GM23338 (cell line): Measurements from ENCODE around the gene HSPB9. TPM values are rescaled to one million over a fixed set of nuclear protein-coding genes. Genes with fewer than 3 reads are reported as not detected.

Experiments
- ATAC-seq: fragments of 200-7000 bp; cut with Tn5 transposase; 3 replicates; pipeline ENCODE4 v1.9.1; 2020
- DNase-seq: peaks from one replicate; pipeline ENCODE4 v3.0.0-alpha.2; 2015; ENCODE audit warnings: low spot score
- H2AFZ ChIP-seq: fragments of 200-600 bp; sonication (generic); 2 replicates; pipeline ENCODE4 v1.8.0; 2016; ENCODE audit warnings: antibody characterized with exemption, mild to moderate bottlenecking, moderate library complexity
- H3F3A ChIP-seq: fragments of 200-600 bp; sonication (generic); replicated peaks from 2 replicates; pipeline ENCODE4 v1.8.0; 2017; ENCODE audit warnings: antibody characterized with exemption, mixed run types, low read depth
- H3K27ac ChIP-seq: fragments of 200-600 bp; sonication (generic); 2 replicates; pipeline ENCODE4 v1.6.1; 2016; ENCODE audit warnings: low read depth
- H3K27me3 ChIP-seq: fragments of 200-600 bp; sonication (generic); 2 replicates; pipeline ENCODE4 v1.8.0; 2016; ENCODE audit warnings: mild to moderate bottlenecking, mixed run types, moderate library complexity; ENCODE audit not compliant: insufficient read depth
- H3K36me3 ChIP-seq: fragments of 200-600 bp; sonication (generic); 2 replicates; pipeline ENCODE4 v1.8.0; 2016; ENCODE audit warnings: mild to moderate bottlenecking; ENCODE audit not compliant: insufficient read depth
- H3K4me1 ChIP-seq: fragments of 200-600 bp; sonication (generic); 2 replicates; pipeline ENCODE4 v1.8.0; 2016; ENCODE audit warnings: mild to moderate bottlenecking, moderate library complexity; ENCODE audit not compliant: insufficient read depth
- H3K4me2 ChIP-seq: fragments of 200-600 bp; sonication (generic); 2 replicates; pipeline ENCODE4 v1.7.1; 2017; ENCODE audit warnings: mixed run types
- H3K4me3 ChIP-seq: fragments of 200-600 bp; sonication (generic); 2 replicates; pipeline ENCODE4 v1.6.1; 2016; ENCODE audit warnings: mixed run types
- H3K79me2 ChIP-seq: fragments of 200-600 bp; sonication (generic); replicated peaks from 2 replicates; pipeline ENCODE4 v1.8.0; 2017; ENCODE audit warnings: mild to moderate bottlenecking; ENCODE audit not compliant: insufficient read depth
- H3K9me2 ChIP-seq: fragments of 200-600 bp; sonication (generic); 2 replicates; pipeline ENCODE4 v1.8.0; 2017; ENCODE audit not compliant: insufficient read depth
- H4K20me1 ChIP-seq: fragments of 200-600 bp; sonication (generic); replicated peaks from 2 replicates; pipeline ENCODE4 v1.8.0; 2017; ENCODE audit warnings: mild to moderate bottlenecking; ENCODE audit not compliant: insufficient read depth
- H3K27ac Mint-ChIP-seq: 2 replicates; pipeline ENCODE4 v1.8.0; 2020; ENCODE audit warnings: inconsistent platforms, mild to moderate bottlenecking, moderate library complexity, mixed read lengths
- H3K27me3 Mint-ChIP-seq: 3 replicates; pipeline ENCODE4 v1.8.0; 2022; ENCODE audit warnings: low read depth, mild to moderate bottlenecking, moderate library complexity, mixed read lengths, inconsistent platforms; ENCODE audit not compliant: insufficient read depth, poor library complexity
- H3K36me3 Mint-ChIP-seq: 3 replicates; pipeline ENCODE4 v1.8.0; 2021; ENCODE audit warnings: low read depth, mild to moderate bottlenecking, inconsistent platforms, moderate library complexity, mixed read lengths
- H3K4me1 Mint-ChIP-seq: 3 replicates; pipeline ENCODE4 v1.8.0; 2020; ENCODE audit warnings: mild to moderate bottlenecking, inconsistent platforms, mixed read lengths
- H3K4me3 Mint-ChIP-seq: 3 replicates; pipeline ENCODE4 v1.8.0; 2021; ENCODE audit warnings: moderate library complexity, mild to moderate bottlenecking, inconsistent platforms, mixed read lengths
- H3K9me3 Mint-ChIP-seq: 3 replicates; pipeline ENCODE4 v1.8.0; 2020; ENCODE audit warnings: moderate library complexity, mild to moderate bottlenecking, inconsistent platforms, mixed read lengths
- CREB1 ChIP-seq: fragments of 250-450 bp; sonication (Bioruptor Pico); IDR thresholded peaks from 2 replicates; pipeline ENCODE4 v1.5.0; 2020; ENCODE audit warnings: low read depth, mild to moderate bottlenecking, moderate library complexity
- EZH2 ChIP-seq: fragments of 200-600 bp; sonication (generic); IDR thresholded peaks from one replicate; pipeline ENCODE4 v1.8.0; 2017; ENCODE audit warnings: antibody characterized with exemption, mild to moderate bottlenecking, low read depth; ENCODE audit not compliant: unreplicated experiment
- NANOG ChIP-seq: IDR thresholded peaks from 2 replicates; pipeline ENCODE4 v1.6.1; 2016; ENCODE audit warnings: antibody characterized with exemption, borderline replicate concordance
- STAT1 ChIP-seq: IDR thresholded peaks from one replicate; pipeline ENCODE4 v1.6.1; 2016; ENCODE audit warnings: antibody characterized with exemption; ENCODE audit not compliant: unreplicated experiment
- ZNF114 ChIP-seq: fragments of 250-450 bp; sonication (Bioruptor Pico); IDR thresholded peaks from 2 replicates; pipeline ENCODE4 v1.5.0; 2020; ENCODE audit warnings: mild to moderate bottlenecking, moderate library complexity
- polyA plus RNA-seq: library from polyadenylated mRNA; unstranded; fragments of >200 nt; fragmentation: Nextera tagmentation; extraction: Ambion mirVana; gene quantifications from 2 replicates; pipeline ENCODE4 v1.2.1, GENCODE V29; 2016
- total RNA-seq: library from RNA; depleted of rRNA; stranded (reverse); fragments of >200 nt; shearing (Covaris generic); gene quantifications from 2 replicates; pipeline ENCODE4 v1.2.3, GENCODE V29; 2014
- TF ChIP-seq, protein P1 (sequence below): IDR thresholded peaks from one replicate; pipeline ENCODE4 v1.6.1; 2018; ENCODE audit warnings: antibody characterized with exemption; ENCODE audit not compliant: unreplicated experiment
- TF ChIP-seq, protein P2 (sequence below): fragments of 250-450 bp; sonication (Bioruptor Pico); IDR thresholded peaks from 2 replicates; pipeline ENCODE4 v1.5.0; 2020; ENCODE audit warnings: mild to moderate bottlenecking, moderate library complexity

The HSPB9 gene
- total and polyA plus RNA-seq, 2 experiments from 2014 or later, result 0.31 to 0.52 TPM

DNA sequence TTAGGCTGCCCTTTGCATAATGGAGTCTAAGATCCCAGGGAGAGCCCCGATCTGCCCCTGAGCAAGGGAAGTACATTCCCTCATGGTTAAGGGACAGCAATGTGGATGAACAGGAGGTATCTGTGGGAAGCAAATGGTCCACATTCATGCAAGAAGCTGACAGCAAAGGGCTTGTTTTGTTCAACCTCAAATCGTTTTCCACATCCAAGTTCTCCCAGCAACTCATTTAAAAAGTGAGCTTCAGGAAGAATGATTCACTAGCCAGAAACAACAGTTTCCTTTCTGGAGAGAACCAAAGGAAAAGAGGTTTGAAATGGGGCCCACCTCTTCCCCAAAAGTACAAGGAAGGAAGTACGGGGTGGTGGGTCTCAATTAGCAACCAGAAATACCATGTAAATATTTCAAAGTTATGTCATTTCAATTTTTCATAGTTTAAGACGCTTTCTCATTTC lies 9.4 kb downstream of the HSPB9 start:
- DNase-seq, result no peak
- no peak overlapping the region for H3K4me3 ChIP-seq
- Mint-ChIP-seq H3K27me3 (peaks cover 15% of the 10 kb centered on the region), H3K27ac (no peak overlapping the region), H3K4me1 (peaks cover 33% of the 10 kb centered on the region), H3K36me3 (peaks cover 36% of the 10 kb centered on the region), H3K4me3 (no peak overlapping the region), H3K9me3 (no peaks in the 10 kb centered on the region)
- peaks cover 50% of the 10 kb centered on the region for H3K79me2 ChIP-seq
- no peak overlapping the region for H3K4me2 ChIP-seq
- no peak overlapping the region for H2AFZ ChIP-seq
- TF ChIP-seq CREB1 (CRISPR knock-in tag) (no peak), EZH2 (no peak), NANOG (no peak), STAT1 (no peak), ZNF114 (no peak)
- TF ChIP-seq, protein P1, sequence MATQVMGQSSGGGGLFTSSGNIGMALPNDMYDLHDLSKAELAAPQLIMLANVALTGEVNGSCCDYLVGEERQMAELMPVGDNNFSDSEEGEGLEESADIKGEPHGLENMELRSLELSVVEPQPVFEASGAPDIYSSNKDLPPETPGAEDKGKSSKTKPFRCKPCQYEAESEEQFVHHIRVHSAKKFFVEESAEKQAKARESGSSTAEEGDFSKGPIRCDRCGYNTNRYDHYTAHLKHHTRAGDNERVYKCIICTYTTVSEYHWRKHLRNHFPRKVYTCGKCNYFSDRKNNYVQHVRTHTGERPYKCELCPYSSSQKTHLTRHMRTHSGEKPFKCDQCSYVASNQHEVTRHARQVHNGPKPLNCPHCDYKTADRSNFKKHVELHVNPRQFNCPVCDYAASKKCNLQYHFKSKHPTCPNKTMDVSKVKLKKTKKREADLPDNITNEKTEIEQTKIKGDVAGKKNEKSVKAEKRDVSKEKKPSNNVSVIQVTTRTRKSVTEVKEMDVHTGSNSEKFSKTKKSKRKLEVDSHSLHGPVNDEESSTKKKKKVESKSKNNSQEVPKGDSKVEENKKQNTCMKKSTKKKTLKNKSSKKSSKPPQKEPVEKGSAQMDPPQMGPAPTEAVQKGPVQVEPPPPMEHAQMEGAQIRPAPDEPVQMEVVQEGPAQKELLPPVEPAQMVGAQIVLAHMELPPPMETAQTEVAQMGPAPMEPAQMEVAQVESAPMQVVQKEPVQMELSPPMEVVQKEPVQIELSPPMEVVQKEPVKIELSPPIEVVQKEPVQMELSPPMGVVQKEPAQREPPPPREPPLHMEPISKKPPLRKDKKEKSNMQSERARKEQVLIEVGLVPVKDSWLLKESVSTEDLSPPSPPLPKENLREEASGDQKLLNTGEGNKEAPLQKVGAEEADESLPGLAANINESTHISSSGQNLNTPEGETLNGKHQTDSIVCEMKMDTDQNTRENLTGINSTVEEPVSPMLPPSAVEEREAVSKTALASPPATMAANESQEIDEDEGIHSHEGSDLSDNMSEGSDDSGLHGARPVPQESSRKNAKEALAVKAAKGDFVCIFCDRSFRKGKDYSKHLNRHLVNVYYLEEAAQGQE, result no peak
- TF ChIP-seq, protein P2, sequence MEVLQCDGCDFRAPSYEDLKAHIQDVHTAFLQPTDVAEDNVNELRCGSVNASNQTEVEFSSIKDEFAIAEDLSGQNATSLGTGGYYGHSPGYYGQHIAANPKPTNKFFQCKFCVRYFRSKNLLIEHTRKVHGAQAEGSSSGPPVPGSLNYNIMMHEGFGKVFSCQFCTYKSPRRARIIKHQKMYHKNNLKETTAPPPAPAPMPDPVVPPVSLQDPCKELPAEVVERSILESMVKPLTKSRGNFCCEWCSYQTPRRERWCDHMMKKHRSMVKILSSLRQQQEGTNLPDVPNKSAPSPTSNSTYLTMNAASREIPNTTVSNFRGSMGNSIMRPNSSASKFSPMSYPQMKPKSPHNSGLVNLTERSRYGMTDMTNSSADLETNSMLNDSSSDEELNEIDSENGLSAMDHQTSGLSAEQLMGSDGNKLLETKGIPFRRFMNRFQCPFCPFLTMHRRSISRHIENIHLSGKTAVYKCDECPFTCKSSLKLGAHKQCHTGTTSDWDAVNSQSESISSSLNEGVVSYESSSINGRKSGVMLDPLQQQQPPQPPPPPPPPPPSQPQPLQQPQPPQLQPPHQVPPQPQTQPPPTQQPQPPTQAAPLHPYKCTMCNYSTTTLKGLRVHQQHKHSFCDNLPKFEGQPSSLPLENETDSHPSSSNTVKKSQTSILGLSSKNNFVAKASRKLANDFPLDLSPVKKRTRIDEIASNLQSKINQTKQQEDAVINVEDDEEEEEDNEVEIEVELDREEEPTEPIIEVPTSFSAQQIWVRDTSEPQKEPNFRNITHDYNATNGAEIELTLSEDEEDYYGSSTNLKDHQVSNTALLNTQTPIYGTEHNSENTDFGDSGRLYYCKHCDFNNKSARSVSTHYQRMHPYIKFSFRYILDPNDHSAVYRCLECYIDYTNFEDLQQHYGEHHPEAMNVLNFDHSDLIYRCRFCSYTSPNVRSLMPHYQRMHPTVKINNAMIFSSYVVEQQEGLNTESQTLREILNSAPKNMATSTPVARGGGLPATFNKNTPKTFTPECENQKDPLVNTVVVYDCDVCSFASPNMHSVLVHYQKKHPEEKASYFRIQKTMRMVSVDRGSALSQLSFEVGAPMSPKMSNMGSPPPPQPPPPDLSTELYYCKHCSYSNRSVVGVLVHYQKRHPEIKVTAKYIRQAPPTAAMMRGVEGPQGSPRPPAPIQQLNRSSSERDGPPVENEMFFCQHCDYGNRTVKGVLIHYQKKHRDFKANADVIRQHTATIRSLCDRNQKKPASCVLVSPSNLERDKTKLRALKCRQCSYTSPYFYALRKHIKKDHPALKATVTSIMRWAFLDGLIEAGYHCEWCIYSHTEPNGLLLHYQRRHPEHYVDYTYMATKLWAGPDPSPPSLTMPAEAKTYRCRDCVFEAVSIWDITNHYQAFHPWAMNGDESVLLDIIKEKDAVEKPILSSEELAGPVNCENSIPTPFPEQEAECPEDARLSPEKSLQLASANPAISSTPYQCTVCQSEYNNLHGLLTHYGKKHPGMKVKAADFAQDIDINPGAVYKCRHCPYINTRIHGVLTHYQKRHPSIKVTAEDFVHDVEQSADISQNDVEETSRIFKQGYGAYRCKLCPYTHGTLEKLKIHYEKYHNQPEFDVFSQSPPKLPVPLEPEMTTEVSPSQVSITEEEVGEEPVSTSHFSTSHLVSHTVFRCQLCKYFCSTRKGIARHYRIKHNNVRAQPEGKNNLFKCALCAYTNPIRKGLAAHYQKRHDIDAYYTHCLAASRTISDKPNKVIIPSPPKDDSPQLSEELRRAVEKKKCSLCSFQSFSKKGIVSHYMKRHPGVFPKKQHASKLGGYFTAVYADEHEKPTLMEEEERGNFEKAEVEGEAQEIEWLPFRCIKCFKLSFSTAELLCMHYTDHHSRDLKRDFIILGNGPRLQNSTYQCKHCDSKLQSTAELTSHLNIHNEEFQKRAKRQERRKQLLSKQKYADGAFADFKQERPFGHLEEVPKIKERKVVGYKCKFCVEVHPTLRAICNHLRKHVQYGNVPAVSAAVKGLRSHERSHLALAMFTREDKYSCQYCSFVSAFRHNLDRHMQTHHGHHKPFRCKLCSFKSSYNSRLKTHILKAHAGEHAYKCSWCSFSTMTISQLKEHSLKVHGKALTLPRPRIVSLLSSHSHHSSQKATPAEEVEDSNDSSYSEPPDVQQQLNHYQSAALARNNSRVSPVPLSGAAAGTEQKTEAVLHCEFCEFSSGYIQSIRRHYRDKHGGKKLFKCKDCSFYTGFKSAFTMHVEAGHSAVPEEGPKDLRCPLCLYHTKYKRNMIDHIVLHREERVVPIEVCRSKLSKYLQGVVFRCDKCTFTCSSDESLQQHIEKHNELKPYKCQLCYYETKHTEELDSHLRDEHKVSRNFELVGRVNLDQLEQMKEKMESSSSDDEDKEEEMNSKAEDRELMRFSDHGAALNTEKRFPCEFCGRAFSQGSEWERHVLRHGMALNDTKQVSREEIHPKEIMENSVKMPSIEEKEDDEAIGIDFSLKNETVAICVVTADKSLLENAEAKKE (CRISPR knock-in tag), result no peak
- no peak for ATAC-seq
- no peaks in the 10 kb centered on the region for H3K9me2 ChIP-seq
- peaks cover 12% of the 10 kb centered on the region for H4K20me1 ChIP-seq
- no peaks in the 10 kb centered on the region for H3K27me3 ChIP-seq
- H3K4me1 ChIP-seq, result peaks cover 10% of the 10 kb centered on the region; the same call in 1 of the 2 replicates
- no peak overlapping the region; the same call in 1 of the 2 replicates for H3K27ac ChIP-seq
- peaks cover 3% of the 10 kb centered on the region for H3K36me3 ChIP-seq
- 0 out of 2 replicates have a peak, but pooled peaks cover 4% of the 10 kb centered on the region for H3F3A ChIP-seq
